SKM-1 treated with dmso at 0.1 percent for 144 hours (cell line): ENCODE data around the gene PDE4C.
"Not testable (repeated sequence)": the region's sequence is repeated elsewhere in the genome, so short reads cannot be mapped to it uniquely, and the experiment has no call there.

ENCODE experiments used
- DNase-seq: peaks from one replicate; lab custom pipeline; 2025; ENCODE audit not compliant: unreplicated experiment; lab: John Stamatoyannopoulos, UW

PDE4C gene

DNA sequence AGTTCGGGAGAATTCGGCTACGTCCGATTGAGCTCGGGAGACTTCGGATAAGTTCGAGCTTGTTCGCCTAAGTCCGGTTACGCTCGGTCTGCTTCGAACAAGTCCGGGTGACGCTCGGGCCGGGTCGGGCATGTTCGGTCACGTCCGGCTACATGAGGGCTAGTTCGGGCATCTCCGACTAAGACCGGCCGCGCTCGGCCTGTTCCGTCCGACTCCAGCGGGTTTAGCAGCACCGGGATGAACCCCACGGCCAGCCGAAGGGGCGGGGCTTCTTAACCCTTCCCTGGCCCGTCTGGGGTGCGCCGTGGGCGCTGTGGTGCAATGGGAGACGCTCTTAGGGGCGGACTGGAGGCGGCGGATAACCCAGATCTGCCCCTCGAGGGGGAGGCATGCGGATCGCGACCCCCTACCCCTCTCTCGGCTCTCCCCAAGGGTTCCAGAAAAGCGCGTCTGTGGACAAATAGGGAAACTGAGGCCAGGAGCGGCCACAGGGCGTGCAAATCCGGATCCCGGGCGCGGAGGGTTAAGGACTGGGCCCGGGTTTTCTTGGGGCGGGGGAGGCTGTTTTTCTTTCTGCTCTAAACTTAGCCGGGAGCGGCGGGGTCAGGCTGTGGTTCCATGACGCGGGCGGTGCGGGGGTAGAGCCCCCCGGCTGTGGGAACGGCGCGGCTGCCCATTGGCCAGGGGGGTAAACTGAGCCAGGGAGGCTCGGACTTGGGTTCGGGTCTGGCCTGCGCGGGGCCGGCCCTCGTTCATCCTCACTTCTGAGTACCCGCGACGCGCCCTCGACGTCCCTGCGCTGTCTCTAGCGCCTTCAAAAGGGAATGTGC is 1.5 kb downstream of the PDE4C start:
- peak; percentile 99 for DNase-seq

- DNase-seq = peak; percentile 66
Observed at GRCh38 chr19:18223860-18224524, 2.2 kb downstream of the PDE4C start.

GRCh38 chr19:18221815-18222725 is 4.2 kb downstream of the PDE4C start:
- no peak for DNase-seq

GRCh38 chr19:18220632-18221275 is 5.5 kb downstream of the PDE4C start:
- no peak for DNase-seq

- DNase-seq = no peak
Observed at GRCh38 chr19:18219911-18220631, 6.2 kb downstream of the PDE4C start.

GRCh38 chr19:18218600-18218999 is 7.6 kb downstream of the PDE4C start:
- DNase-seq = no peak

- no peak for DNase-seq
Observed at GRCh38 chr19:18218159-18218558, 8.1 kb downstream of the PDE4C start.

DNA sequence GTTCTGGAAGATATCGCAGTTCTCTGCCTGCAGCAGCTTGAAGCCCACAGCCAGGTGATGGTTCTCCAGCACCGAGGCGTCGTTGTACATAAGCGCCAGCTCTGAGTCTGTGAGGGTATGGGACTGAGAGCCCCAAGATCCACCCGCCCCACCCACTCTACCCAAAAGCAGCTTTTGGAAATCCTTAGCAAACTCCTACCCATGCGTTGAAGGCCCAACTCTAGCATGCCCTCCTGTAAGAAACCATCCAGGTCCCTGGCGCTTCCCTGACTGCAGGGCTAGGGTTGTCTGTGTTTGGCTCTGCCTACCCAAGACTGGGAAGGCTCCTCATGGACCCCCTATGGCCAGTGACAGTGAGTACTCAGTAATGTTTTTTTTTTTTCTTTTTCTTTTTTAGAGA is 9.4 kb downstream of the PDE4C start:
- no peak for DNase-seq

- DNase-seq = no peak
Observed at GRCh38 chr19:18214779-18215433, 11.3 kb downstream of the PDE4C start.

- DNase-seq = no peak
Observed at GRCh38 chr19:18211683-18212082, 14.6 kb downstream of the PDE4C start.

GRCh38 chr19:18209912-18210311 is 16.3 kb downstream of the PDE4C start:
- DNase-seq = not testable (repeated sequence)

DNA sequence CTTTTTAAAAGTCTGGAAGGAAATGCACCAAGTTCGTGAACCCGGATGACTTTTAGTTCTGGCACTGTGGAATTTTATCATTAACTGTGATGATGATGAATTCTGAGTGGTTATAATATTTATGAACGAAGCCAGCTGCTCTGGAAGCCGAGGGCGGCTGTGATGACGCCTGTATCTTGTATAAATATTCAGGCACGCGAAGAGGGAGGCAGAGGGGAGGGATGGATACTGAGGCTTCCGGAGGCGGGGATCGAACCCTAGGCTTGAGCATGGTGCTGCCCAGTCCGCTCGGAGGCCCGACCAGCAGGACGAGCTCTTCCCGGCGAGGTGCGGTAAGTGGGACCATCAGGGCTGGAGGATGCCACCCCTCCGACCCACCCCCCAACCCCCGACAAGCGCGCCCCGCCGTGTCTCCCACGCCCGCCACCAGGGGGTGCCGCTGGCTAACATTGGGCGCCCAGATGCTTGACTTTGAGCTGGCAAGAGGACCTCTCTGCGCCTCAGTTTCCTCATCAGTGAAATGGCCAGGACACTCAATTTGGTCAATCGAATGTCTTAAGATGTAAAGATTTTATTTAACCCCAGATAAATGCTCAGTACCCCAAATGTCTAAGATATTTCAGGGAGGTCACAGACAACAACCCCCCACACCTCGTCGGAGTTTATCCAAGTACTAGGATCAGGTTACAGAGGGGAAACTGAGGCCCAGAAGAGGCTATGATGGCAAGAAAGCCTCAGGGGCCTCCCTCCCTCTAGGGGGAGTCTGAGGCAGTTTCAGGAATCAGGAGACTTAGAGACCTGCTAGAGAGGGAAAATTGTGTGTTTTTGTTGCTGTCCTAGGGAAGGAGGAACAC is 17.9 kb downstream of the PDE4C start:
- DNase-seq = no peak

GRCh38 chr19:18206018-18206417 is 20.2 kb downstream of the PDE4C start:
- no peak for DNase-seq

DNA sequence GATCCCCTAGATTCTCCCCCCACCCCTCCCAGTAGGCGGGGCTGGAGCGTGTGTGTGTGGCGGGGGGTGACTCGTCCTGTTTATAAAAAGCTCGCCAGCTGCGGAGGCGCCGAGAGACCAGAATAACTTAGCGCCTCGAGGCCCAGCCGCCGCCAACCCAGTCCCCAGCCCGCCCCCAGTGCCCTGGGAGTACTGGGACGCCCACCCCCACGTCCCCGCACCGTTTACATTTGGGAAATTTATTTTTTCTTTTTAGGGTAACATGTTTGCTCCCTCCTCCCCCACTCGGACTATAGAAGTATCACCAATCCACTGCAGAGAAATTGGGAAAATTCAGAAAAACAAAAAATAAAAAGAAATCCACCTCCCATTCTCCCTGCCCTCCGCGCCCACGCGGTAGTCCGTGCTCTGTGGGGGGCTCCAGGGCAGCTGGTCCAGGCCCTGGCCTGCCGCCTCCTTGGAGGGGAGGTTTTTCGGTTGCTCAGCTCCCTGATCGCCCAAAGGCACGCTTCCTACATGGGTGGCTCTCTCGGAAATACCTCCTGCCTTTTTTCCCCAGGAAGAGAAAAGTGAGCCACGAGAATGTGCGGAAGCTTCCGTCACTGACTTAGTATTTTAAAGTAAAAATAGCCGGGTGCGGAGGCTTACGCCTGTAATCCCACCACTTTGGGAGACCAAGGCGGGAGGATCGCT is 20.9 kb downstream of the PDE4C start:
- DNase-seq = no peak

DNA sequence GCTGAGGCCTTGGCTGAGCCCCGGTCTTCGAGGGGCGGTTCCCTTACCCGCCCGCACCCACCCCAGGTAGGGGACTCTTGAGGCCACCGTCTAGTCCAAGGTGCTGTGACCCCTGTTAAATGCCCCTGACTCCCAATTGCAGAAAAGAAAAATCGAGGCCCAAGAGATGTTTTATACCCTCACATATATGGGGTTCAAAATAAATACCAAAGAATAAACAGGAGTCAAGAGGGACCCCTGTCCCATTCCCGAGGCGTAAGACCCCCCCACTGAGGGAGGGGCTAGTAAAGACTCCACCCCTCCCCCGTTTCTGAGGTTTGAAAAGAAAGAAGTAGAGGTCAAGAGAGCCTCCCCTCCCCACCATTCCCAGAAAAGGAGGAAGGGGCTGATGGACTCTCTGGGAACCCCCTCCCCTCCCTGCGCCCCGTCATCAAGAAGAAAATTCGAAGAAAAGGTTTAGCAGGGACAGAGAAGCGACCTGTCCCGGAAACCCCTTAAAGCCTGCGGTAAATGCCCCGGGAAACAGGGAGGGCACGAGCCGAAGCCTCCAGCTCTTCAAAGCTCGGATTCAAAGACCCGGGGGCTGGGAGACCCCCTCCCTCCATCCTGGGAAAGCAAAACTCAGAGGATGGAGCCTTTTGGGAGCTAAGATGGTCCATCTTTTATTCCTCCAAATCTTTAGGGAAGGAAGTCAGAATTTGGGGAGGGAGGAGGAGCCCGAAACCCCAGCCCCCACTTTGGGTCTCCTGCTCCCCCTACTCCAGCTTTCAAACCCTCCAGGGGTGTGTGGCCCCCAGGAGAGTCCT is 21.6 kb downstream of the PDE4C start:
- DNase-seq = peak; percentile 58

DNA sequence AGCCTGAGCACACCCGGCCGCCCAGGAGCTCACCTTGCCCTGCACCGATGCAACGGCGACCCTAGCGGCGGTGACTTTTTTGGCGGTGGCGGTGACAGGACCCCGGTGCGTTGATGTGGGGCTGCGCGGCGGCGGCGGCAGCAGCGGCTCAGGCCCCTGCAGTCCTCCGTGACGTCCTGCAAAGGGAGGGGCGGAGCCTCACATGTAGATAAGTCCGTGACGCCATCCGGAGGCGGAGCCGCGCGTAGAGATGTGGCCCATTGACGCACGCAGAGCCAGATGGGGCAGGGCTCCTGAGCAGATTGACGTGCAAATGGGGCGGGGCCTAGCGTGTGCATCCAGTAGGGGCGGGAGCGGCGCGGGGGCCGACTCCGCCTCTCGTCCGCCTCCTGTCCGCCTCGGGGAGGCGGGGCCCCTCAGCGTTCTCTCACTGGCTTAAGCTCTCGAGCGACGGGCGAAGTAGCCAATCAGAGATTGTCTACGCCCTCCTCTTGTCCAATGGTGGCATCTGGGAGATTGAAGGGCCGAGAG is 22.3 kb downstream of the PDE4C start, which contains the start of gene RAB3A:
RAB3A (minus strand) TSS at position 180 of the 531 bp plus-strand sequence. CDS start 1,302 bp downstream, outside the sequence.
- DNase-seq = peak; percentile 99

DNA sequence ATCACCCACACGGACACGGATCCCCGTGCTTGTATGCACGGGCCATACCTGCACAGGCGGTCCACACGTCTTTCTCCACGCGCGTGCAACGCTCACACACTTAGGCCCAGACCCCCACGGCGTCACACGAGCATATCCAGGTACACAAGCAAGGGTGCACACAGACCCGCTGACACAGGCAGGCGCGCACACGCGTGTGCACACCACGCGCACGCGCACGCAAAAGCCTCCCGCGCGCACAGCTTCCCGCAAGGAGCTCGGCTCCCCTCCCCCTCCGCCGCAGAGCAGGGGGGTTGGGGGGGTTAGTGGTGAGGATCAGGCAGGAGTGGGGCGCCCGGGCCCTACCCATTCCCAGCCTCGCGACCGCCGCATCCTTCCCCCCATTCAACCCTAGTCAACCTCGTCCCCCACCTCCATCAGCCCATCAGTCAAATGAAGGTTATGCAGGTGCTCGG is 22.8 kb downstream of the PDE4C start:
- no peak for DNase-seq
